Transverse colon (tissue), 4 donors: Measurements from ENCODE around the gene MMEL1.
"Not testable (repeated sequence)": the region's sequence is repeated elsewhere in the genome, so short reads cannot be mapped to it uniquely, and the experiment has no call there.

Experiments
- EP300 ChIP-seq: sonication (generic); formaldehyde crosslinking; IDR thresholded peaks from one replicate; pipeline ENCODE4 v1.6.1; 2017; ENCODE audit warnings: antibody characterized with exemption, low read depth
- POLR2AphosphoS5 ChIP-seq, 3 donors: sonication (generic); formaldehyde crosslinking; IDR thresholded peaks; one replicate each; pipeline ENCODE4 v1.6.1; 2016; ENCODE audit warnings: antibody characterized with exemption in 3 of 3
- TF ChIP-seq, protein P1 (sequence below), 5 experiments: fragments of 200-600 bp in 3 of 5; fragments of 450-650 bp in 2 of 5; sonication (generic) in 3 of 5; IDR thresholded peaks; 1 replicate in 2 of 5; 2 replicates in 3 of 5; pipeline ENCODE4 v1.5.1; 2016 to 2017; ENCODE audit warnings: antibody characterized with exemption in 5 of 5, inconsistent platforms in 3 of 5, mild to moderate bottlenecking in 2 of 5, moderate library complexity in 1 of 5

GRCh38 chr1:2676726-2677125 lies 43.9 kb upstream of the MMEL1 start:
- TF ChIP-seq EP300; POLR2AphosphoS5 (IDR thresholded peaks at IDR 0.05): not testable (repeated sequence)
- TF ChIP-seq, protein P1, sequence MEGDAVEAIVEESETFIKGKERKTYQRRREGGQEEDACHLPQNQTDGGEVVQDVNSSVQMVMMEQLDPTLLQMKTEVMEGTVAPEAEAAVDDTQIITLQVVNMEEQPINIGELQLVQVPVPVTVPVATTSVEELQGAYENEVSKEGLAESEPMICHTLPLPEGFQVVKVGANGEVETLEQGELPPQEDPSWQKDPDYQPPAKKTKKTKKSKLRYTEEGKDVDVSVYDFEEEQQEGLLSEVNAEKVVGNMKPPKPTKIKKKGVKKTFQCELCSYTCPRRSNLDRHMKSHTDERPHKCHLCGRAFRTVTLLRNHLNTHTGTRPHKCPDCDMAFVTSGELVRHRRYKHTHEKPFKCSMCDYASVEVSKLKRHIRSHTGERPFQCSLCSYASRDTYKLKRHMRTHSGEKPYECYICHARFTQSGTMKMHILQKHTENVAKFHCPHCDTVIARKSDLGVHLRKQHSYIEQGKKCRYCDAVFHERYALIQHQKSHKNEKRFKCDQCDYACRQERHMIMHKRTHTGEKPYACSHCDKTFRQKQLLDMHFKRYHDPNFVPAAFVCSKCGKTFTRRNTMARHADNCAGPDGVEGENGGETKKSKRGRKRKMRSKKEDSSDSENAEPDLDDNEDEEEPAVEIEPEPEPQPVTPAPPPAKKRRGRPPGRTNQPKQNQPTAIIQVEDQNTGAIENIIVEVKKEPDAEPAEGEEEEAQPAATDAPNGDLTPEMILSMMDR (IDR thresholded peaks at IDR 0.05), result not testable (repeated sequence)
